Inflammatory macrophage treated with lipopolysaccharide for 1 hour (primary cell): ENCODE data around the gene SAMD11.
"Not testable (repeated sequence)": the region's sequence is repeated elsewhere in the genome, so short reads cannot be mapped to it uniquely, and the experiment has no call there.

Experiments
- DNase-seq, 2 donors: peaks; one replicate each; pipeline ENCODE4 v3.0.0-alpha.2; 2020 to 2022

Gene SAMD11

DNA sequence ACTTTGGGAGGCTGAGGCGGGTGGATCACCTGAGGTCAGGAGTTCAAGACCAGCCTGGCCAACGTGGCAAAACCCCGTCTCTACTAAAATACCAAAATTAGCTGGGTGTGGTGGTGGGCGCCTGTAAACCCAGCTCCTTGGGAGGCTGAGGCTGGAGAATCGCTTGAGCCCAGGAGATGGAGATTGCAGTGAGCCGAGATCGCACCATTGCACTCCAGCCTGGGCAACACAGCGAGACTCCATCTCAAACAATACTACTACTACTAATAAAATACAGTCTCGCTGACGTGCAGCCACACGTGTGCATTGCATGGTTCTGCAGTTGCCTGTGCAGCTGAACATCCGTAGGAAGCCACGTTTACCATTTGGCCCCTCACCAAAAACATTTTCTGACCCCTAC, 23.1 kb downstream of the SAMD11 start:
- DNase-seq, result not testable (repeated sequence)

DNA sequence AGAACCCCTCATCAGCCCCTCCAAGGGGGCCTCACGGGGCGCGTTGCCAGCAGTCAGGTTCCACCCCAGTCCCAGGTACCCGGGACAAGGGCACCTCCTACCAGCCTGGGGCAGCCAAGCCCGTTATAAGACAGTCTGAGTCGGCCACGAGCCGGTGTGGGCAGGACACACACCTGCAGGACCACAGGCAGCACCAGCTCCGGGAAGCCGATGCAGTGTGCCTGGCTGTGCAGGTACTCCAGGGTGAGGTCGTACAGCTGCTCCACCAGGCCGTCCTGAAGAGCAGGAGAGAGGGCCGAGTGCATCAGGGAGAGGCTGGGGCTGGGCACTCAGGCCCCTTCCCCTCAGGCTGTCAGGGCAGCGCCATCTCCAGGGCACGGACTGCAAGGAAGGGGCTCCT, 24.2 kb downstream of the SAMD11 start:
- DNase-seq, result no peak

DNA sequence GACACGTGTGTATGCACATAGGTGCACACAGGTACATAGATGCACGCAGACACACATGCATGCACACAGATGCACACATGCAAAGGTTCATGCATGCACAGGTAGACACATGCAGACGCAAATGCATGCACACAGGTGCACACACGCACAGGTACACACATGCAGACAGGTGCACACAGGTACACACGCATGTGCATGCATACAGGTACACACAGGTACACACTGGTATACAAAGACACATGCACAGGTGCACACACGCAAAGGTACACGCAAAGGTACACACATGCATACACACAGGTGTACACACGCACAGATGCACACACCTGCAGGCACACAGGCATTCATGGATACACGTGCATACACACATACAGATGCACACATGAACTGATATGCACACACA, 26.5 kb downstream of the SAMD11 start:
- DNase-seq, result no peak

DNA sequence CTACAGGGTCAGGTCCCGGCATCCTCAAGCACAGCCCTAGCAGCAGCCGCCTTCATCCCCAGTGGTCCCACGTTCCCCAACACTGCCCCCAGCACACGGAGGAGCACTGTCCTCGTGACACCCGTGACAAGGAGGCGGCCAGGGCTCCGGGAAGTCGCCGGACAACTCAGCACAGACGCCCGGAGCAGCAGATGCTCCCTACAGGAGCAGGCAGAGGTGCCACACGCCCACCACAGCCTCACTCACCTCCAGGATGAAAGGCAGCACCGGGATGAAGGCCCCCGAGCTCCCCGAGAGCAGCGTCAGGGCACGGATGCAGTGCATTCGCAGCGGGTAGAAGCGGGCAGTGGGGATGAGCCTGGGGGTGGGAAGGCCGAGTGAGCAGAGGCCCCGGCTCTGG, 27.2 kb downstream of the SAMD11 start:
- no peak for DNase-seq

DNA sequence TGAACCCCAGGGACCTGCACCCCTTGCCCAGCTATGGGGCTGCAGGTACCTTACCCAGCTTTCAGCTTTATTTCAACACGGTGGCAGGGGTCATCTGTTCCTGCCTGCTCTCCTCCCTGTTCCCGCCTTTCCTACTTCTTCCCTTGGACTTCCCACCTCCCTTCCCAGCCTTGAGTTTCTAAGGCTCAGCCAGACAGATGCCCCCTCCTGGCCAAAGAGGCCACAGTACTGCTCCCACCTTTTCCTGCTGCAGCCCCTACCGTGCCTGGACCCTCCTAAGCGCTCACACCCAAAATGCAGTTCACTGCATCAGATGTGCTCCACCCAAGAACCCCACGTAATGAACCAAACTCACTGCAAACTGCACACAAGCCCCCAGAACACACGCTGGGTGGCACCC, 27.6 kb downstream of the SAMD11 start:
- no peak for DNase-seq

DNA sequence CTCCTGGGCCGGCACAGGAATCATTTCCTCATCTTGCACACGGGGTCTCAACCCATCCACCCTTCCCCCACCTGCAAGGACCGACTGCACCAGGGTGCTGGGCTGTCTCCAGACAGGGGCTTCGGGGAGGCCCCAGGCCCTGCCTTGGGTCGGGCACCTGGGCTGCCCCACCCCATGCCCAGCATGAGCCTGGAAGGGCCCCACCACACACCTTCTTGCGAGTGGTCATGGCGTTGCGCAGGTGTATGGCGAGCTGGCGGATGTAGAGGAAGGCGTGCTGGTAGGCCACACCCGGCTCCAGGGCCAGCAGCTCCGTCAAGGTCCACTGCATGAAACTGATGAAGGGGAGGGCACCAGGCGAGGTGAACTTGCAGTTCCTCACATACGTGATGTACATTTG, 28.5 kb downstream of the SAMD11 start:
- no peak for DNase-seq

DNA sequence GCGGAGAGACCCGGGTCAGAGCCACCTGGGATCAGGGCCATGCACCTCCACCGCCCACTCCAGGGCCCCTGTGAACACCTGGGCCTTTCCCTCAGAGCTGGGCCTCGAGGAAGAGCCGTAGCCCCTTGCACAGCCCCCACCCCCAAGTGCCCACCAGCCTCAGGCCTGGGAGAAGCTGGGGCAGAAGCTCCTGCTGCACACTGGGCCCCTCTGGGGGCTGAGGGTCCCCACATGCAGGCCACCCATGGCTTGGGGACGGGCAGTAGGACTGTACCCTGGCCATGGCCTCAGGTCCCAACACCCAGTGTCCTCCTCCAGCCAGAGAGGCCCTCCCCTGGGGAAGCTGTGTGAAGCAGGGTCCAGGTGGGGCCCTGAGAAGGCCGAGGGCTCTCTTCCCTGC, 28.9 kb downstream of the SAMD11 start:
- DNase-seq, result no peak

DNA sequence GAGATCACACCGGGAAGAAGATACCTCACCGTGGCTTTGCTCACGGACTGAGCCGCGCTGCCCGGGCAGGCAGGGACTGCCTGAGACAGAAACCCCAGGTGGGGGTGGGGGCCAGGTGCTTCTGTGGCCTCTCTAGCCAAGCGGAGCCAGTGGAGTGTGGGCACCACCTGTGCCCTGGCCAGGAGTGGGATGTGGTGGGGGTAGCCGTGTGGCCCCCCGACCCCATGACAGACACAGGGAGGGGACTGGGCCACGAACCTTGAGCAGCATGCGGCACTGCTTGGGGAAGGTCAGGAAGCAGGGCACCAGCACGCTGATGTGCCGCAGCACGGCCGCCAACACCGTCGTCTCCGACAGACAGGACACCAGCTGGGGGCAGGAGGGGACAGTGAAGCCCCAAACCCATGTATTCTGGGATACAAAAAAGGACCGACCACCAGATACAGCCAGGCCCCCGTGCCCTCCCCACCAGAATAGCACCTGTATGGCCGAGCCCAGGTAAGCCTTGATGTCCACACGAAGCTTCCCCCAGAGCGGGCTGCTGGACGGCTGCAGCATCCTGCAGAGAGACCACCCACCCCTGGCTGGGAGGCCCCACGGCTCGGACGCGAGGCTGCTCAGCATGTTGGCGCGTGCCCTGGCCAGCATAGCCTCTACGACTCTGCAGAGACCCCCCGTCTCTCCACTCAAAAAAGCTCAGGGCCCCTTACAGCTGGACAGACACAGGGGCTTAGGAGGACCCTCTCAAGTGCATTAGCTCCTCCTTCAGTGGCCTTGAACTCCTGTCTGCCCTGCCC, 30.0 kb downstream of the SAMD11 start:
- DNase-seq, result no peak

DNA sequence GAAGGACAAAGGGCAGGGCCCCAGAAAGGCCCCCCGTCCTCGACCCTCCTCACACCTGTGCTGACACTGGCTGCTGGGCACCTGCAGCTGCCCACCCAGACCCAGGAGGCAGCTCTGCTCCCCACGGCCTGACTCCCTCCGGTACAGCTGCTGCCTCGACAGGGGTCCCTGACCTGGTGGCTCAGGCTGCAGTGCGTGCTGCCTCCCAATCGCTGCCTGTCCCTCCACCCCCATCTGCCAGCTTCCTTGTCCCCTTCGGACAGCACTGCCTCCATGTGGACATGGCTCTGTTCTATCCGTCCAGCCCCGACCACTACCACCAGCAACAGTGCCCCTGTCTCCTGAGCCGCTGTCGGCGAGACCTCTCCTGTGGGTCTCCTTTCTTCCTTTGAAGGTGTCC, 31.2 kb downstream of the SAMD11 start:
- DNase-seq, result no peak

DNA sequence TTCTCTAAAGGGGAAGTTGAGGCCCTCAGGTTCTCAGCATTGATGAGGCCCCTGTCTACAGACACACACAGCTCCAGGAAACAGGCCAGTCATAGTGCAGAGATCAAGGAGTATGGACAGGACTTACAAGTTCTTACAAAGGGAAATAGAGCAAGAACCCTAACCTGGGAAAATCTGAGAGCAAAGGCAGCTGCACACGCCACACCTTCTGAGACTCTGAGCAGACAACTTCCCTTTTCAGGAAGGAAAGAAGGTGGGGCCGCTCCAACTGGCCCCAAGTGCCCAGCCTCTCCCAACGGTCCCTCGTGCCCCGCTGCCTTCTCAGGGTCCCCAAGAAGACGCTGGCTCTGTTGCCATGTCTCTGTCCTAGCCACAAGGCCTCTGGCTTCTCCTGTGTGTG, 31.8 kb downstream of the SAMD11 start:
- peak in 1 of 2 donors; percentile 10 for DNase-seq

DNA sequence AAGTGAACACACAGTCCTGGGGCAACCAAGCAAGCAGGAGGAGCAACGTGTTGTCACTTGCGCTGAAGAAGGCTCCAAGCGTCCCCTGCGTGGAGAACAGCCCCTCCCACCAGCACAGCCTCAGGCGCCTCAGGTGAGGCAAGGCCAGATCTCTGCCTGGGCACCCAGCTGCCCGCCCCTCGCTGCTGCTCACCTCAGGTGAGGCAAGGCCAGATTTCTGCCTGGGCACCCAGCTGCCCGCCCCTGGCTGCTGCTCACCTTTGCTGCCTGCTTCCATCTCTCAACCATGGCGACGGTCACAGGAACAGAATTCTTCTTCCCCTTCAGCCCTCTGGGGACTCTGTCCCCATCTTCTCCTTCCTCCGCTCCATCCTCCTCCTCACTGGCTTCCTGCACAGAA, 32.9 kb downstream of the SAMD11 start:
- no peak for DNase-seq

DNA sequence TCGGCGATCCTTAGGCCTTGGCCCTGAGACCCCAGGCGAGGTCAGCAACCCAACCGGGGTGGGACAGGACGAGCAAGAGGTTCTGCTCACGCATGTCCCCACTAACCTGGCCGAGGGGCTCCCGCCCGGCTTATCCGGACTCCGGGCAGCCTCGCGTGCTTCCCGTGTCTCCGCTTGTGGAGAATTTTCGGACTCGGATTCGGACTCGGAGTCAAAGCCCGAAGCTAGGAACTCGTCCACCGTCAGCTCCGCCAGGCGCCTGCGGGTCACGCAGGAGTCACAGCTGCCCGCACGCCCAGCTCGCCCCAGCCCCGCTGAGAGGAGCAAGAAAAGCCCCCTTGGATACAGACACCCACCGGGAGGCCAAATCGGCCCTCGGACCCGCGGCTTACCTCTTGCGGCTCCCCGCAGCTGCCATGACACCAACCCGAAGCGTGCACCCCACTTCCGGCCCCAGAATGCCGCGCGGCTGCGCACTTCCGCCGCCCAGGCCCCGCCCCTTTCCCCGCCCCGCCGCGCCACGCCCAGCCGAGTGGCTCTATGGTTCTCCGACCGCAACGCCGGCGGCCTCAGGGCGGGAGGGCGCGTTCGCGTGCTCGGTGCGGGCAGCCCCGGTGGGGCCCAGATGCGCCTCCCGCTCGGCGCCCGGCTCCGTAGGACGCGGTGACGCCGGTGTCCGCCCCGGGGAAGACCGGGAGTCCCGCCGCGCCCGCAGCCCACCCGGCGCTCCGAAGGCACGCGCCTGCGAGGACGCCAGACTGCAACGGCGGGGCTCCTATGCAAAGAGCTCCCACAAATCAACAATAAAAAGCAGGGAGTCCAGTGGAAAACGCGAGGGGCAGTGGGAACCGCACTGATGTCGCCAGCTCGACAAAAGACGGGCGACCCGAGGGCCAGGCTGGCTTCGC, 35.4 kb downstream of the SAMD11 start, which contains the start of gene NOC2L:
NOC2L (minus strand) TSS at position 434 of the 908 bp plus-strand sequence; CDS start at position 418, 16 bp downstream.
- peak; percentile 78 to 97 for DNase-seq

DNA sequence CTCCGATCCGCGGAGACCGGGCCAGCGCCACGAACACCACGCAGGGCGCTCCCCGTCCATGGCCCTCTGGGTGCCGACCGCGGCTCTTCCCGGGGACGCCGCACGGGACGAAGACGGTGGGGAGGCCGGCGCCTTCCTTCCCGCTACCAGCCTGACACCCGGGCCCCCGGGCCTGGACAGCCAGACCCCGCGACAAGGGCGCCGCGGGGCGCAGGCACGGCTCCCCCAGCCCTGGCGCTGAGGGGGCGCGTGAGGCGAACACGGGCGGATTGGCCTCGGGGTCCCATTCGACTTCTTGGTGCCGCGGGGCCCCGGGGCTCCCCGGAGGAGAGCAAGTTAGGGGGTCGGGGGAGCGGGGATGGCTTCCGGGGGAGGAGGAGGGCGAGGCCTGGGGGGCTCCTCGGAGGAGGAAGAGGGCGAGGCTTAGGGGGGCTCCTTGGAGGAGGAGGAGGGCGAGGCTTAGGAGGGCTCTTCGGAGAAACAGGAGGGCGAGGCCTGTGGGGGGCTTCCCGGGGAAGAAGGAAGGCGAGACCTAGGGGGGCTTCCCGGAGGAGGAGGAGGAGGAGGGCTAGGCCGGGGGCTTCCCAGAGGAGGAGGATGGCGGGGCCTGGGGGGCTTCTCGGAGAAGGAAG, 36.1 kb downstream of the SAMD11 start:
- no peak for DNase-seq

DNA sequence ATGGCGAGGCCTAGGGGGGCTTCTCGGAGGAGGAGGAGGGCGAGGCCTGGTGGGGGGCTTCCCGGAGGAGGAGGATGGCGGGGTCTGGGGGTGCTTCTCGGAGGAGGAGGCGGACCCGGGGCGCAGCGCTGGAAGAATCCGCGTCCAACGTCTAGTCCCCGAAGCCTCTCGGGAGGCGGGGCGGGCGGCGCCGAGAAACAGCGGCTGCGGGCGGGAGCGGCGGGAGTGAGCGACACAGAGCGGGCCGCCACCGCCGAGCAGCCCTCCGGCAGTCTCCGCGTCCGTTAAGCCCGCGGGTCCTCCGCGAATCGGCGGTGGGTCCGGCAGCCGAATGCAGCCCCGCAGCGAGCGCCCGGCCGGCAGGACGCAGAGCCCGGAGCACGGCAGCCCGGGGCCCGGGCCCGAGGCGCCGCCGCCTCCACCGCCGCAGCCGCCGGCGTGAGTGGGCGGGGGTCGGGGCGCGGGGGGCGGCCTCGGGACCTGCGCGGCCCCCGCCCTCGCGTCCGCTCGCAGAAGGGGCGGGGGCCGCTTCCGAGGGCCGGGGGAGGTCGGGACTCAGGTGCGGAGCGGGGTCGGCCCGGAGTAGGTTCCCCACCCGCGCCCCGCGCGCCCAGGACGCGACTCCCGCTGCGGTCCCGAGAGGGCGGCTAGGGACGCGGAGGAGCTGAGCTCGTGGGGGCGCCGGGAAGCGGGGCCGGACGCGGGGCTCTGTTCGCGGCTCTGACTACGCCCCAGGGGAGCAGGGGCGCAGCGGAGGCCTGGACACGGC, 36.8 kb downstream of the SAMD11 start, which contains the start of gene KLHL17:
KLHL17 (plus strand) TSS at position 222 of the 769 bp plus-strand sequence; CDS start at position 332, 110 bp downstream.
- DNase-seq, result peak; percentile 51 to 81

DNA sequence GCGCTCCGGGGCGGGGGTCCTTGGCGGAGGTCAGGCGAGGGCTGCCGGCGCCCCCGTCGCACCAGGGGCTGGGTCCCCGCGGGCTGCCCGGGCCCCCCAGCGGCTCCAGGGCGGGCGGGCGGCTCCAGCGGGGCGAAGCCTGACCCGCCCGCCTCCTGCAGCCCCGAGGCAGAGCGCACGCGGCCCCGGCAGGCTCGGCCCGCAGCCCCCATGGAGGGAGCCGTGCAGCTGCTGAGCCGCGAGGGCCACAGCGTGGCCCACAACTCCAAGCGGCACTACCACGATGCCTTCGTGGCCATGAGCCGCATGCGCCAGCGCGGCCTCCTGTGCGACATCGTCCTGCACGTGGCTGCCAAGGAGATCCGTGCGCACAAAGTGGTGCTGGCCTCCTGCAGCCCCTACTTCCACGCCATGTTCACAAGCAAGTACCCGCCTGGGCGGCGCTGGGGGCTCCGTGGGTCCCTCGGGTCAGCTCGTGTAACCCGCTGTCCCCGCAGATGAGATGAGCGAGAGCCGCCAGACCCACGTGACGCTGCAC, 37.5 kb downstream of the SAMD11 start:
- DNase-seq, result no peak

DNA sequence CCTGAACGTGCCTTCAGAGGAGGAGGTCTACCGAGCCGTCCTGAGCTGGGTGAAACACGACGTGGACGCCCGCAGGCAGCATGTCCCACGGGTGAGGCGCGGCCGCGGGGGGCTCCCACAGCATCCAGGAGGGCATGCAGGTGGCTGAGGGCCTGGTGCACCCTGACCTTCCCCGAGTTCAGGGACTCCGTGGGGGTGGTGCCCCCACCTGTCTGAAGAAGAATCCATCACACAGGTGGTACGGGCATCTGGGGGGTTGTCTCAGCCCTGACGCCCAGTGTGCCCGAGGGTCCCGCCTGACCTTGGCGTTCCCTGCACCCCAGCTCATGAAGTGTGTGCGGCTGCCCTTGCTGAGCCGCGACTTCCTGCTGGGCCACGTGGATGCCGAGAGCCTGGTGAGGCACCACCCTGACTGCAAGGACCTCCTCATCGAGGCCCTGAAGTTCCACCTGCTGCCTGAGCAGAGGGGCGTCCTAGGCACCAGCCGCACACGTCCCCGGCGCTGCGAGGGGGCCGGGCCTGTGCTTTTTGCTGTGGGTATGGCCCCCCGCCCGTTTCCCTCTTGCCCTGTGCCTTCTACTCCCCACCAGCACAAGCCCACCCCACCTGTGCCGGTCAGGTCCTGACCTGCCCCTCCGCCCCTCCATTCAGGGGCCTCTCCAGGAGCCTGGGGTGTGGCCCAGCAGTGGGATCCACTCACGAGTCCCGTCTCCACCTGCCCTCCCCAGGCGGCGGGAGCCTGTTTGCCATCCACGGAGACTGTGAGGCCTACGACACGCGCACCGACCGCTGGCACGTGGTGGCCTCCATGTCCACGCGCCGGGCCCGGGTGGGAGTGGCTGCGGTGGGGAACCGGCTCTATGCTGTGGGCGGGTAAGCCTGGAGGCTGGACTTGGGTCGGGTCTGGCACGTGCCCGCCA, 38.9 kb downstream of the SAMD11 start:
- DNase-seq, result no peak

DNA sequence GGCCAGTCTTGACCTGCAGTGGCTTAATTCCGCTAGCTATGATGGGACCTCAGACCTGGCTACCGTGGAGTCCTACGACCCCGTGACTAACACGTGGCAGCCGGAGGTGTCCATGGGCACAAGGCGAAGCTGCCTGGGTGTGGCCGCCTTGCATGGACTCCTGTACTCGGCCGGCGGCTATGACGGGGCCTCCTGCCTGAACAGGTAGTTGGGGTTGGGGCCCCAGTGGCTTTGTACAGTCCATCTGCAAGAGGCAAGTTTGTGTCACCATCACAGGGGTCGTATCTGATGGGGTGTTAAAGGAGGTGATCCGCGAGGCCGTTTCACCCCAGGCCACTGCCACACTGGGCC, 39.6 kb downstream of the SAMD11 start:
- DNase-seq, result no peak

DNA sequence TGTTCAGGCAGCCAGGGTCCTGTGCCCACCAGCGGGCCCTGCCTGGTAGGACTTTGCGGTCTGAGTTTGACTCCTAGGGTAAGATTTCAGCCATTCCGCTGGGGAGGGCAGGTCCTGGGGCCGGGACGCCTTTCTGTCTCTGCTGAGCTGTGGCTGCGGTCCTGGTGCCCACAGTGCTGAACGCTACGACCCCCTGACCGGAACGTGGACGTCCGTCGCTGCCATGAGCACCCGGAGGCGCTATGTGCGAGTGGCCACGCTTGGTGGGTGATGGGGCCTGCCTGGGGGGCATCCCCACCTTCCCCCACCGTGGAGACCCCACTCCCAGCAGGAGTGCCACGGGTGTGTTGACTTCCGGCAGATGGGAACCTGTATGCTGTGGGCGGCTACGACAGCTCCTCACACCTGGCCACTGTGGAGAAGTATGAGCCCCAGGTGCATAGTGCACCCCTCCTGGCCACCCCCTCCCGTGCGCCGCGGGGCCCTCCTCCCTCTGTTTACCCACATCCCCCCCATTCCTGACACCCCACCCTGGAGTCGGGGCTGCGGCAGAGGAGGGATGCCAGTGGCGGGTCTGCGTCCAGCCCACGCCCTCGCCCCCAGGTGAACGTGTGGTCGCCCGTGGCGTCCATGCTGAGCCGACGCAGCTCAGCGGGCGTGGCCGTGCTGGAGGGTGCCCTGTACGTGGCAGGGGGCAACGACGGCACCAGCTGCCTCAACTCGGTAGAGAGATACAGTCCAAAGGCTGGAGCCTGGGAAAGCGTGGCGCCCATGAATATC, 40.2 kb downstream of the SAMD11 start:
- no peak for DNase-seq

DNA sequence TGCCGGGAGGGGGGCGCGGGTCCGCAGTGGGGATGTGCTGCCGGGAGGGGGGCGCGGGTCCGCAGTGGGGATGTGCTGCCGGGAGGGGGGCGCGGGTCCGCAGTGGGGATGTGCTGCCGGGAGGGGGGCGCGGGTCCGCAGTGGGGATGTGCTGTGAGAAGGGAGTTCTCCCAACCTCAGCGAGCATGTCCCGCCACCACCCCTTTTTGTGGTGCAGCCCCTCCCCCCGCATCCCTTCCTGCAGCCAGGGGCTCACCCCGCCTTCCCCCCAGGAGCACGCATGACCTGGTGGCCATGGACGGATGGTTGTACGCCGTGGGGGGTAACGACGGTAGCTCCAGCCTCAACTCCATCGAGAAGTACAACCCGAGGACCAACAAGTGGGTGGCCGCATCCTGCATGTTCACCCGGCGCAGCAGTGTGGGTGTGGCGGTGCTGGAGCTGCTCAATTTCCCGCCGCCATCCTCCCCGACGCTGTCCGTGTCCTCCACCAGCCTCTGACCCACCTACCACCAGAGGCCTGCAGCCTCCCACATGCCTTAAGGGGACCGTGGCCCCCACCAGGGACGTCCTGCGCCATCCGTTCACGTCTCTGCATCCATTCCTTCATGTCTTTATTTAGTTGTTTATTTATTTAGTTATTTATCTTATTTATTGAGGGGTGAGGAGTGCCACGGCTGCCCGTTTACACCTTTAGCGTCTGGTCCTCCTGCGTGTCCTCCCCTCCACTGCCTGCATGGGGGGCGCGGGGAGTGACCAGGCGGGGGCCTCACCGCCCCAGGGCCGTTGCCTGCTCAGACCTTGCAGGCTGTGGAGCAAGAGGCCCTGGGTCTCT, 41.2 kb downstream of the SAMD11 start:
- DNase-seq, result no peak
